Brain microvascular endothelial cell (primary cell): Measurements from ENCODE around the gene UBE2S.

Source experiments
- DNase-seq: peaks from one replicate; pipeline ENCODE4 v3.0.0-alpha.2; 2020
- H3K27ac ChIP-seq: fragments of 250-450 bp; sonication (Bioruptor Pico); 2 replicates; pipeline ENCODE4 v1.5.1; 2020; ENCODE audit warnings: mild to moderate bottlenecking, moderate library complexity
- H3K27me3 ChIP-seq: fragments of 250-450 bp; sonication (Bioruptor Pico); replicated peaks from 2 replicates; pipeline ENCODE4 v1.5.1; 2020; ENCODE audit warnings: mild to moderate bottlenecking
- H3K36me3 ChIP-seq: fragments of 250-450 bp; sonication (Bioruptor Pico); replicated peaks from 2 replicates; pipeline ENCODE4 v1.5.1; 2020; ENCODE audit warnings: mild to moderate bottlenecking
- H3K4me3 ChIP-seq: 2 replicates; pipeline ENCODE4 v1.5.1; 2011; ENCODE audit warnings: low read depth, mild to moderate bottlenecking, control low read depth, low read length, moderate library complexity
- in situ Hi-C: cut with HindIII; loops from 2 replicates; pipeline ENCODE4 v1.10.0; 2017; ENCODE audit warnings: low sequenced_read_pairs, low pct_ligation_motif_present
- TF ChIP-seq, protein P1 (sequence below): IDR thresholded peaks from 2 replicates; pipeline ENCODE4 v1.5.1; 2011; ENCODE audit warnings: low read depth, mild to moderate bottlenecking, moderate library complexity, low read length, control low read depth, inconsistent platforms; ENCODE audit errors: missing control alignments

UBE2S gene

GRCh38 chr19:55441319-55441691 is 33.7 kb upstream of the UBE2S start:
- H3K27me3 ChIP-seq, result peaks cover 40% of the 10 kb centered on the region
- DNase-seq, result no peak
- in situ Hi-C loops, result no loop called here
- H3K27ac ChIP-seq, result no peak overlapping the region
- TF ChIP-seq, protein P1, sequence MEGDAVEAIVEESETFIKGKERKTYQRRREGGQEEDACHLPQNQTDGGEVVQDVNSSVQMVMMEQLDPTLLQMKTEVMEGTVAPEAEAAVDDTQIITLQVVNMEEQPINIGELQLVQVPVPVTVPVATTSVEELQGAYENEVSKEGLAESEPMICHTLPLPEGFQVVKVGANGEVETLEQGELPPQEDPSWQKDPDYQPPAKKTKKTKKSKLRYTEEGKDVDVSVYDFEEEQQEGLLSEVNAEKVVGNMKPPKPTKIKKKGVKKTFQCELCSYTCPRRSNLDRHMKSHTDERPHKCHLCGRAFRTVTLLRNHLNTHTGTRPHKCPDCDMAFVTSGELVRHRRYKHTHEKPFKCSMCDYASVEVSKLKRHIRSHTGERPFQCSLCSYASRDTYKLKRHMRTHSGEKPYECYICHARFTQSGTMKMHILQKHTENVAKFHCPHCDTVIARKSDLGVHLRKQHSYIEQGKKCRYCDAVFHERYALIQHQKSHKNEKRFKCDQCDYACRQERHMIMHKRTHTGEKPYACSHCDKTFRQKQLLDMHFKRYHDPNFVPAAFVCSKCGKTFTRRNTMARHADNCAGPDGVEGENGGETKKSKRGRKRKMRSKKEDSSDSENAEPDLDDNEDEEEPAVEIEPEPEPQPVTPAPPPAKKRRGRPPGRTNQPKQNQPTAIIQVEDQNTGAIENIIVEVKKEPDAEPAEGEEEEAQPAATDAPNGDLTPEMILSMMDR, result no peak
- H3K4me3 ChIP-seq, result no peak overlapping the region
- H3K36me3 ChIP-seq, result no peaks in the 10 kb centered on the region

- H3K4me3 ChIP-seq, result no peak overlapping the region
- no peak overlapping the region for H3K27ac ChIP-seq
- no peak for DNase-seq
- in situ Hi-C loops, result no loop called here
- no peaks in the 10 kb centered on the region for H3K36me3 ChIP-seq
- TF ChIP-seq, protein P1, result no peak
- peaks cover 40% of the 10 kb centered on the region for H3K27me3 ChIP-seq
These were observed 33.0 kb upstream of the UBE2S start for GRCh38 chr19:55440411-55441105.

DNA sequence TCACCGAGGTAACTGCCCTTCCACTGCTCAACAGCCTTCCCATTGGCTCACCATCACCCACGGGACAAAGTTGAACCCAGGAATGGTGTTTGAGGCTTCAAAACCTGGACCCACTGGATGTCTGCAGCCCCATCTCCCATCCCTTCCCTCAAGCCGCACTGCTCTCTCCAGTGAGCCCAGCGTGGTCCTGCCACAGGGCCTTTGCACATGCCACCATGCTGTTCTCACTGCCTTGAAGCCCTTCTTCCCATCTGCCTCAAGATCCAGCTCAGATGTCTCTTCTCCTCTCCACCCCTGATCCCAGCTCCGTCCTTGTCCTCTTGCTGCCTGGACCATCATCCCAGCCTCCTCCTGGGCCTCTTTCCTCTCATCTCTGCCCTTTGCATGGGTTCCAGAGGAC is 31.5 kb upstream of the UBE2S start:
- Histone ChIP-seq H3K36me3 (no peaks in the 10 kb centered on the region), H3K27ac (no peak overlapping the region), H3K4me3 (no peak overlapping the region), H3K27me3 (peaks cover 34% of the 10 kb centered on the region)
- in situ Hi-C loops, result no loop called here
- TF ChIP-seq, protein P1, result no peak
- no peak for DNase-seq

DNA sequence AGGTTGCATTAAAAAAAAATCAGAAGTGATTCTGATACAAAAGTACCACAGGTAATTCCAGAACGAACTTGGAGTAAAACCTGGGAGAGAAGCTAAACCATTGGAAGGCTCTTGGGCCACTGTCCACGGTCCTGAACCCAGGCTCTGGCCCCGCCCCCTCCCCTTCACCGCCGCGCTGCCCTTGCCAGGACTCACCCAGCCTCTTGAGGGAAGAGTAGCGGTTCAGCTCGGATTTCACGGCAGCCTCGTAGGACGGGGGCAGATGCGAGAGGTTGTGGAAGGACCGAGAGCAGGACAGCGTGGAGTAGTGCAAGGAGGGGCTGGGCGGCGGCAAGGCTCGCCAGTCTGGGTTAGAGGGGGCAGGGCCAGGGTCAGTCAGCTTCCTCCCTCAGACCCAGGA is 29.8 kb upstream of the UBE2S start:
- TF ChIP-seq, protein P1, result no peak
- DNase-seq, result peak; percentile 56
- in situ Hi-C loops, result no loop called here
- Histone ChIP-seq H3K4me3 (no peak overlapping the region), H3K27me3 (peaks cover 36% of the 10 kb centered on the region), H3K27ac (no peak overlapping the region), H3K36me3 (no peaks in the 10 kb centered on the region)

- in situ Hi-C loops, result no loop called here
- Histone ChIP-seq H3K4me3 (no peak overlapping the region), H3K27ac (no peak overlapping the region), H3K27me3 (peaks cover 34% of the 10 kb centered on the region), H3K36me3 (no peaks in the 10 kb centered on the region)
- DNase-seq, result no peak
- TF ChIP-seq, protein P1, result no peak
These were observed 29.3 kb upstream of the UBE2S start for GRCh38 chr19:55436847-55437246.

GRCh38 chr19:55435020-55435419 is 27.4 kb upstream of the UBE2S start:
- no peak overlapping the region for H3K27ac ChIP-seq
- H3K4me3 ChIP-seq, result no peak overlapping the region
- no peaks in the 10 kb centered on the region for H3K36me3 ChIP-seq
- DNase-seq, result no peak
- TF ChIP-seq, protein P1, result no peak
- in situ Hi-C loops, result no loop called here
- peaks cover 17% of the 10 kb centered on the region for H3K27me3 ChIP-seq
